Measurements from ENCODE around the gene ACTMAP. TPM values are rescaled to one million over a fixed set of nuclear protein-coding genes. Genes with fewer than 3 reads are reported as not detected.

The ACTMAP gene
- total RNA-seq, 2 experiments from 2014 or later: 13.8 to 15.6 TPM

DNA sequence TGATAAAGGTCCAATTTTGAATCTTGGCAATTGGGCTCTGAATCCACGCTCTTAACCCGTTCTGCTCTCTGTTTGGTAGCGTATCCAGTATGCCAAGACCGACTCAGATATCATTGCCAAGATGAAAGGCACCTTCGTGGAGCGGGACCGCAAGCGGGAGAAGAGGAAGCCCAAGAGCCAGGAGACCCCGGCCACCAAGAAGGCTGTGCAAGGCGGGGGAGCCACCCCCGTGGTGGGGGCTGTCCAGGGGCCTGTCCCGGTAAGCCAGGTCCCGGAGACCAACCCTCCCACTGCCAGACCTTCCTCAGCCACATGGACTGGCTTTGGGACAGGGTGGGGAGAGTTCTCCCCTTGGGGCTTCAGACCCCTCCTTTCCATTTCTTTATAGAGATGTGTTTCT is 9.1 kb upstream of the ACTMAP start:
- H3K9me3 Mint-ChIP-seq: no peaks in the 10 kb centered on the region
- no peak for DNase-seq
- H3K27ac Mint-ChIP-seq: no peak overlapping the region
- H3K27me3 Mint-ChIP-seq: no peaks in the 10 kb centered on the region
- peaks cover 73% of the 10 kb centered on the region for H3K4me1 Mint-ChIP-seq
- no peak overlapping the region for H3K4me3 Mint-ChIP-seq
- H3K36me3 Mint-ChIP-seq: peaks cover 78% of the 10 kb centered on the region

GRCh38 chr19:40758491-40758890 is 8.2 kb upstream of the ACTMAP start:
- no peak overlapping the region for H3K4me3 Mint-ChIP-seq
- no peak overlapping the region for H3K27ac Mint-ChIP-seq
- H3K27me3 Mint-ChIP-seq: no peaks in the 10 kb centered on the region
- H3K4me1 Mint-ChIP-seq: peaks cover 68% of the 10 kb centered on the region
- peaks cover 77% of the 10 kb centered on the region for H3K36me3 Mint-ChIP-seq
- DNase-seq: no peak
- no peaks in the 10 kb centered on the region for H3K9me3 Mint-ChIP-seq

GRCh38 chr19:40756502-40757110 is 6.3 kb upstream of the ACTMAP start:
- peak; percentile 32 for DNase-seq
- Mint-ChIP-seq H3K27me3 (no peaks in the 10 kb centered on the region), H3K4me1 (peaks cover 60% of the 10 kb centered on the region), H3K9me3 (peaks cover 3% of the 10 kb centered on the region), H3K27ac (peak overlapping the region; percentile 45), H3K4me3 (peak overlapping the region; percentile 47), H3K36me3 (peaks cover 75% of the 10 kb centered on the region)

GRCh38 chr19:40755791-40756190 is 5.5 kb upstream of the ACTMAP start:
- no peak for DNase-seq
- H3K36me3 Mint-ChIP-seq: peaks cover 77% of the 10 kb centered on the region
- H3K4me1 Mint-ChIP-seq: peaks cover 56% of the 10 kb centered on the region
- H3K27me3 Mint-ChIP-seq: no peaks in the 10 kb centered on the region
- H3K4me3 Mint-ChIP-seq: peak overlapping the region; percentile 85
- H3K9me3 Mint-ChIP-seq: peaks cover 3% of the 10 kb centered on the region
- H3K27ac Mint-ChIP-seq: peak overlapping the region; percentile 93

DNA sequence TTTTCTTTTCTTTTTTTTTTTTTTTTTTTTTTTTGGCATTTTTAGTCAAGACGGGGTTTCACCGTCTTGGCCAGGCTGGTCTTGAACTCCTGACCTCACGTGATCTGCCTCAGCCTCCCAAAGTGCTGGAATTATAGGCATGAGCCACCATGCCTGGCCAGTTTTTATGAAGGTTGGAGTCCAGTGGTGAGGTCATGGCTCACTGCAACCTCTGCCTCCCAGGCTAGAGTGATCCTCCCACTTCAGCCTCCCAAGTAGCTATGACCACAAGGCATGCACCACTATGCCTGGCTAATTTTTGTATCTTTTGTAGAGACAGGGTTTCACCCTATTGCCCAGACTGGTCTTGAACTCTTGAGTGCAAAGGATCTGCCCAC is 5.0 kb upstream of the ACTMAP start:
- Mint-ChIP-seq H3K9me3 (peaks cover 3% of the 10 kb centered on the region), H3K4me3 (peak overlapping the region; percentile 85), H3K27me3 (no peaks in the 10 kb centered on the region), H3K4me1 (peaks cover 51% of the 10 kb centered on the region), H3K27ac (peak overlapping the region; percentile 93), H3K36me3 (peaks cover 72% of the 10 kb centered on the region)
- DNase-seq: no peak

DNA sequence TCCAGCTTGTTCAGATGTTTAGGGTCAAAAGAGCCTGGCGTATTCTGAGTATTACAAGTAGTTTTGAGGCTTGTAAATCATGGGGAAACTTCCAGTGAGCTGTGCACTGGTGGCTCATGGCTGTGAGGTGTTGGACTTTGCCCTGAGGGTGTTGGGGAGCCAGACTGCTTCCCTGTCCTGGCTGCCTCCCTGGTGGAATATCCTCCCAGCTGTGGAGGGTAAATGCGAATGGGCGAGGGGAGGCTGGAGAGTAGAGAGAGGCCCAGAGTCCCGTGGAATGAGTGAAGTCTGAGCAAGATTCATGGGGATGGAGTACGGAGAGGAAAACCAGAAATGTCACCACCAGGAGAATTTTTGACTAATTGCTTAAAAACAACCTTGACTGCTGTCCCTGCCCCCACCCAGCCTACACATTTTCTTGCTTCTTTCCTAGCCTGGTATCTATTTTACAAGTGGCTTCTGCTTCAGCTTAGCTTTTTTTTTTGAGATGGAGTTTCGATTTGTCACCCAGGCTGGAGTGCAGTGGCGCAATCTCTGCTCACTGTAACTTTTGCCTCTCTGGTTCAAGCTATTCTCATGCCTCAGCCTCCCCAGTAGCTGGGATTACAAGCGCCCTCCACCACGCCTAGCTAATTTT is 4.5 kb upstream of the ACTMAP start:
- Mint-ChIP-seq H3K9me3 (peaks cover 3% of the 10 kb centered on the region), H3K27ac (peak overlapping the region; percentile 93), H3K4me1 (peaks cover 53% of the 10 kb centered on the region), H3K27me3 (no peaks in the 10 kb centered on the region), H3K4me3 (peak overlapping the region; percentile 85), H3K36me3 (peaks cover 71% of the 10 kb centered on the region)
- peak; percentile 66 for DNase-seq

GRCh38 chr19:40752257-40752781 is 2.0 kb upstream of the ACTMAP start:
- Mint-ChIP-seq H3K36me3 (peaks cover 62% of the 10 kb centered on the region), H3K27ac (peak overlapping the region; percentile 100), H3K27me3 (no peaks in the 10 kb centered on the region), H3K4me1 (peaks cover 49% of the 10 kb centered on the region), H3K9me3 (peaks cover 3% of the 10 kb centered on the region), H3K4me3 (peak overlapping the region; percentile 100)
- no peak for DNase-seq

DNA sequence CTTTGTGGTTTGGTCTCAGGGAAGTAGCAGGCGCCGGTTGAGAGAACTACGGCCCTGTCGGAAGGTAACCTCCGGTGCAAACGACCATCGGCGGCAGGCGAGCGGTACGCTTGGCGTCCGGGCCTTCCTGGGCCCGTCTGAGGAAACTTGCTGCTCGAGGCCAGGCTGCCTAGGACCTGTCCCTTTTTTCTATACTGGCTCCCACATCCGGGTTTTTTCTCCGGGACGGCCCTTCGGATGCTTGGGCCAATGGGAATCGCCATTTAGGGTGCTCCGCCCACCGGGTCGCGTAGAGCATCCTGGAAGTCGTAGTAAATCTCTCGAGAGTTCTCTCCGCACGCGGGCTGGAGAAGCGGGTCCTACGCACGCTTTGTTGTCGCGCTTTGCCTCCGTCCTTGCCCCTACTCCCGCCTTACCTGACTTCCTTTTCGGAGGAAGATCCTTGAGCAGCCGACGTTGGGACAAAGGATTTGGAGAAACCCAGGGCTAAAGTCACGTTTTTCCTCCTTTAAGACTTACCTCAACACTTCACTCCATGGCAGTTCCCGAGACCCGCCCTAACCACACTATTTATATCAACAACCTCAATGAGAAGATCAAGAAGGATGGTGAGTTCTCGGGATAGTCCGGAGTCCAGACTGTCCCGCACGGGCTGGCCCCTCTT is 729 bp upstream of the ACTMAP start, which contains the start of gene SNRPA:
Gene SNRPA (plus strand): TSS at position 330 of the 664 bp plus-strand sequence. CDS start 206 bp downstream, at position 536.
- H3K36me3 Mint-ChIP-seq: peaks cover 52% of the 10 kb centered on the region
- peak within 1 kb of the TSS; percentile 100 for H3K27ac Mint-ChIP-seq
- H3K4me1 Mint-ChIP-seq: peaks cover 37% of the 10 kb centered on the region
- H3K4me3 Mint-ChIP-seq: peak within 1 kb of the TSS; percentile 100
- peaks cover 3% of the 10 kb centered on the region for H3K9me3 Mint-ChIP-seq
- peak; percentile 95 for DNase-seq
- H3K27me3 Mint-ChIP-seq: no peaks in the 10 kb centered on the region

DNA sequence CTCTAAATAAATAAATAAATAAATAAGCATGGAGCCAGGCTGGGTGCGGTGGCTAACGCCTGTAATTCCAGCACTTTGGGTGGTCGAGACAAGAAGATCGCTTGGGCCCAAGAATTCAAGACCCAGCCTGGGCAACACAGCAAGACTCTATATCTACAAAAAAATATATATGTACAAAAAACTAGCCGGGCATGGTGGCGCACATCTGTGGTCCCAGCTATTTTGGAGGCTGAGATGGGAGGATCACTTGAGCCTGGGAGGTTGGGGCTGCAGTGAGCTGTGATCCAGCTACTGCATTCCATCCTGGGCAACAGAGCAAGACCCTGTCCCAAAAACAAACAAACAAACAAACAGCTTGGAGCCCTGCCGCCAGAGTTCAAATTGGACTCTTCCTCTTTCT is 2.7 kb downstream of the ACTMAP start:
- H3K9me3 Mint-ChIP-seq: peaks cover under 1% of the 10 kb centered on the region
- H3K4me1 Mint-ChIP-seq: peaks cover 16% of the 10 kb centered on the region
- no peak for DNase-seq
- H3K27ac Mint-ChIP-seq: no peak overlapping the region
- H3K4me3 Mint-ChIP-seq: no peak overlapping the region
- H3K36me3 Mint-ChIP-seq: peaks cover 23% of the 10 kb centered on the region
- H3K27me3 Mint-ChIP-seq: no peaks in the 10 kb centered on the region

GRCh38 chr19:40745402-40745780 is 4.9 kb downstream of the ACTMAP start:
- no peak overlapping the region for H3K4me3 Mint-ChIP-seq
- no peak overlapping the region for H3K27ac Mint-ChIP-seq
- no peaks in the 10 kb centered on the region for H3K9me3 Mint-ChIP-seq
- H3K4me1 Mint-ChIP-seq: peaks cover 10% of the 10 kb centered on the region
- H3K27me3 Mint-ChIP-seq: no peaks in the 10 kb centered on the region
- DNase-seq: no peak
- peaks cover 8% of the 10 kb centered on the region for H3K36me3 Mint-ChIP-seq

DNA sequence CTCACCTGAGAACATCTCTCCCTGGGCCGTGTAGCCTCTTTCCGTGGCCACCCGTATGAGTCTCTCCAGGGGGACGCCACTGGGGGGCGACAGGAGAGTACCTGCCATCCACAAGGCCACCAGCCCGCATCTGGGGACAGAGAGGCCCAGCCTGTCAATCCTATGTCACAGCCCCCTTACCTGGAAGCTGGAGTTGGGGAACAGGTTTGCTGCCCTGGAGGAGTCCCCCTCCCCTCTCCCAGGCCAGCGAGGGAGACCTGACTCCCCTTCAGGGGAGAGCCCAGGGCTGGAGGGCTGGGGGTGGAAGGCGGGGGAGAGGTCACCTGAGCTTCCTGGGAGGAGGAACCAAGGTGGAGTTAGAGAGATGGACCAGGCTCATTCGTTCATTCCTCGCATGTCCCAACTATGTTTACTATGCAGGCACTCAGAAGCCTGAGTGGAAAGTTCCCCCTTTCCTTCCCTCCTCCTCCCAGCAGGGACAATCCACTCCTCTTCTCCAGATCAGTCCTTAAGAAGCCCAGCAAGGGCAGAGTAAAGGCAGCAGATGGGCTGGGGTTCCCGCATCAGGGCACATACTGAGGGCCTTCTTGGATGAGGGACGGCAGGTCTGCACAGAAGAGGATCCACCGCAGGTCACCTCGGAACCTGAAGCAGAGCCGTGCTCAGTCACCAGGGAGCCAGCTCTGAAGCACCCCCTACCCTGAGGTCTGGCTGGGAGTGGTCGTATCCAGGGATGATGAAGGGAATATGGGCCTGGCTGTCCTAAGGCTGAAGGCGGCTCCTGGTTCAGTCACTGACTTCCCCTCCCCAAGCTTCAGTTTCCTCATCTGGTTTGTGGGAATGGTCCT is 5.5 kb downstream of the ACTMAP start:
- Mint-ChIP-seq H3K9me3 (no peaks in the 10 kb centered on the region), H3K36me3 (peaks cover 5% of the 10 kb centered on the region), H3K4me3 (no peak overlapping the region), H3K4me1 (peaks cover 4% of the 10 kb centered on the region), H3K27ac (no peak overlapping the region), H3K27me3 (no peaks in the 10 kb centered on the region)
- peak; percentile 42 for DNase-seq

- no peak overlapping the region for H3K27ac Mint-ChIP-seq
- no peaks in the 10 kb centered on the region for H3K4me1 Mint-ChIP-seq
- H3K4me3 Mint-ChIP-seq: no peak overlapping the region
- DNase-seq: no peak
- peaks cover 2% of the 10 kb centered on the region for H3K36me3 Mint-ChIP-seq
- no peaks in the 10 kb centered on the region for H3K27me3 Mint-ChIP-seq
- no peaks in the 10 kb centered on the region for H3K9me3 Mint-ChIP-seq
These were observed 6.4 kb downstream of the ACTMAP start for GRCh38 chr19:40743926-40744325.

GRCh38 chr19:40742886-40743285 is 7.4 kb downstream of the ACTMAP start:
- Mint-ChIP-seq H3K27me3 (no peaks in the 10 kb centered on the region), H3K27ac (no peak overlapping the region), H3K4me1 (no peaks in the 10 kb centered on the region), H3K36me3 (peaks cover 2% of the 10 kb centered on the region), H3K4me3 (no peak overlapping the region), H3K9me3 (no peaks in the 10 kb centered on the region)
- DNase-seq: no peak

- Mint-ChIP-seq H3K36me3 (peaks cover 4% of the 10 kb centered on the region), H3K9me3 (no peaks in the 10 kb centered on the region), H3K4me1 (no peaks in the 10 kb centered on the region), H3K4me3 (no peak overlapping the region), H3K27ac (no peak overlapping the region), H3K27me3 (no peaks in the 10 kb centered on the region)
- no peak for DNase-seq
These were observed 7.8 kb downstream of the ACTMAP start for GRCh38 chr19:40742477-40742876.

Data from activated naive CD8-positive, alpha-beta T cell treated with anti-CD3 and anti-CD28 coated beads for 36 hours (primary cell).